Esophagus muscularis mucosa (tissue), 3 donors: ENCODE measurements around the gene IER2.

Experiments
- CTCF ChIP-seq, 3 experiments: fragments of 200-600 bp in 2 of 3; fragments of 450-650 bp in 1 of 3; sonication (generic) in 2 of 3; IDR thresholded peaks; one replicate each; pipeline ENCODE4 v1.5.1; 2017 to 2019; ENCODE audit warnings: antibody characterized with exemption in 3 of 3, mild to moderate bottlenecking in 2 of 3, moderate library complexity in 1 of 3
- POLR2A ChIP-seq: fragments of 450-650 bp; IDR thresholded peaks from one replicate; pipeline ENCODE4 v1.6.1; 2017; ENCODE audit warnings: antibody characterized with exemption, moderate library complexity, mild to moderate bottlenecking, low read depth

GRCh38 chr19:13127811-13128575 is 22.2 kb upstream of the IER2 start:
- TF ChIP-seq CTCF (IDR thresholded peaks at IDR 0.05) (no peak), POLR2A (no peak)
